ENCODE data around the gene TOMM7. TPM values are rescaled to one million over a fixed set of nuclear protein-coding genes. Genes with fewer than 3 reads are reported as not detected.

The TOMM7 gene
- total and polyA plus RNA-seq, 10 of the 15 experiments (the other 5 are each of a cell fraction or from before 2014, with no cell fraction given), result 151 to 1,497 (median 322) TPM

DNA sequence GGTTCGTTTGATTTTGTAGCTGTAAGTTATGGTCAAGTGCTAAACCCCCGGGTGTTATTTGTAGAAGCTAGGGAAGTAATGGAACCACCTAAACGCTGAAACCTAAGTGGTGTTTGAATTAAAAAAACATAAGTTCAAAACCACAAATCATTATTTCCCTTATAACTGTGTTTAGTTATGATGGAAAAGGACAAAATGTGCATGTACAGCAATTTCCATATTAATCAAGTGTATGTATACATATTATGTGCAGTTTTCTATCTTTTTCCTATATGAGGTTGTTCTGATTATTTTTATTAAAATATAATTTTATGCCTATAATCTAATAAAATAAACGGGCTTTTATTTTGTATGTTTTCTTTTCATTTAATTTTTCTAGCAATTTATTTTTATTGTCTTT, 49.8 kb downstream of the TOMM7 start (continued):
- no peak for TF ChIP-seq STAT3 (IDR thresholded peaks at IDR 0.05; ENCODE audit: low read depth, low read length)

DNA sequence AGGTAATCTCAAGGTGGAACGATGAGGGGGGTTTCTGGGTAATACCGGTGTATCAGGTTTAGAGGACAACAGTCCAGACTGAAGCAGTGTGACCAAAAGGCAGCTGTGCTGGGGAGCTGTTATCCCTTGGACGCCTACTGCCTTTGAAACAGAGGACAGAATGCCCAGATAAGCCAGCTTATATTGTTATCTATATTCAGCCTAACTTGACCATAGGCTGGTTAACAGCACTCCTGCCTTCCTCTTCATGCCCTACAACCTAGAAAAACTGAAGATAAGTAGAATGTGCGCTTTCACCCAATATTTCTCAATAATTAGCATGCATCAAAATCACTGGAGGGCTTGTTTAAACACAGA, 50.8 kb downstream of the TOMM7 start:
- Histone ChIP-seq H3K4me3 (no peak overlapping the region), H3K27ac (ENCODE audit: control insufficient read depth, insufficient read depth) (no peak overlapping the region), H3K4me2 (ENCODE audit: control insufficient read depth, insufficient read depth) (no peak overlapping the region), H2AFZ (ENCODE audit: control insufficient read depth, low read depth, low read length) (no peak overlapping the region), H3K79me2 (ENCODE audit: control insufficient read depth, insufficient read depth, low read length) (no peaks in the 10 kb centered on the region), H3K36me3 (ENCODE audit: control insufficient read depth in 2 of 2, insufficient read depth in 2 of 2, low read length in 1 of 2) (no peaks in the 10 kb centered on the region), H3K4me1 (ENCODE audit: control insufficient read depth, insufficient read depth, low read length) (no peaks in the 10 kb centered on the region), H3K9ac (ENCODE audit: control insufficient read depth, insufficient read depth, low read length) (no peak overlapping the region), H3K27me3 (replicated peaks in 1 of 2; ENCODE audit: control insufficient read depth in 2 of 2, insufficient read depth in 2 of 2, low read length in 1 of 2) (no peaks in the 10 kb centered on the region), H4K20me1 (ENCODE audit: control insufficient read depth, insufficient read depth) (no peaks in the 10 kb centered on the region), H3K9me3 (replicated peaks; ENCODE audit: control insufficient read depth, insufficient read depth, low read length) (no peaks in the 10 kb centered on the region)
- in situ Hi-C loops (cut with MboI) (no loop called here), intact Hi-C loops (cut with micrococcal nuclease; ENCODE audit: unreplicated experiment) (no loop called here)
- ChIA-PET POLR2A (no interaction called here), RAD21 (ENCODE audit: unreplicated experiment) (no interaction called here), SMC1A (ENCODE audit: uncharacterized antibody, unreplicated experiment) (interaction anchor here (1.3 kb wide), 1 partner anchor 10 kb away, joined by 5 read pairs; no protein-coding TSS in a partner anchor), CTCF (interaction anchor here (1.3 to 1.8 kb wide), 2 partner anchors 10 to 12 kb away, joined by 3 to 7 read pairs; no protein-coding TSS in a partner anchor)
- FAIRE-seq (no peak), ATAC-seq (no peak), DNase-seq (ENCODE audit: low read depth, low spot score) (no peak)
- no TSS peak for BruUV-seq (replicated peaks)
- 49% methylated on average over 4 of the region's 4 CpGs for WGBS (ENCODE audit: insufficient coverage, insufficient replicate concordance, low lambda C conversion rate, missing lambda C conversion rate)
- TF ChIP-seq NFXL1 (IDR thresholded peaks at IDR 0.05; ENCODE audit: borderline replicate concordance) (no peak), FOS (IDR thresholded peaks at IDR 0.05; ENCODE audit: borderline replicate concordance, extremely low read depth, insufficient read length) (no peak), BMI1 (IDR thresholded peaks at IDR 0.05; ENCODE audit: borderline replicate concordance) (no peak), CBFB (IDR thresholded peaks at IDR 0.05; ENCODE audit: low read depth) (no peak), KAT2A (conservative IDR thresholded peaks at IDR 0.05; ENCODE audit: control insufficient read depth, low read depth, low read length) (no peak)
- TF ChIP-seq, protein P1, sequence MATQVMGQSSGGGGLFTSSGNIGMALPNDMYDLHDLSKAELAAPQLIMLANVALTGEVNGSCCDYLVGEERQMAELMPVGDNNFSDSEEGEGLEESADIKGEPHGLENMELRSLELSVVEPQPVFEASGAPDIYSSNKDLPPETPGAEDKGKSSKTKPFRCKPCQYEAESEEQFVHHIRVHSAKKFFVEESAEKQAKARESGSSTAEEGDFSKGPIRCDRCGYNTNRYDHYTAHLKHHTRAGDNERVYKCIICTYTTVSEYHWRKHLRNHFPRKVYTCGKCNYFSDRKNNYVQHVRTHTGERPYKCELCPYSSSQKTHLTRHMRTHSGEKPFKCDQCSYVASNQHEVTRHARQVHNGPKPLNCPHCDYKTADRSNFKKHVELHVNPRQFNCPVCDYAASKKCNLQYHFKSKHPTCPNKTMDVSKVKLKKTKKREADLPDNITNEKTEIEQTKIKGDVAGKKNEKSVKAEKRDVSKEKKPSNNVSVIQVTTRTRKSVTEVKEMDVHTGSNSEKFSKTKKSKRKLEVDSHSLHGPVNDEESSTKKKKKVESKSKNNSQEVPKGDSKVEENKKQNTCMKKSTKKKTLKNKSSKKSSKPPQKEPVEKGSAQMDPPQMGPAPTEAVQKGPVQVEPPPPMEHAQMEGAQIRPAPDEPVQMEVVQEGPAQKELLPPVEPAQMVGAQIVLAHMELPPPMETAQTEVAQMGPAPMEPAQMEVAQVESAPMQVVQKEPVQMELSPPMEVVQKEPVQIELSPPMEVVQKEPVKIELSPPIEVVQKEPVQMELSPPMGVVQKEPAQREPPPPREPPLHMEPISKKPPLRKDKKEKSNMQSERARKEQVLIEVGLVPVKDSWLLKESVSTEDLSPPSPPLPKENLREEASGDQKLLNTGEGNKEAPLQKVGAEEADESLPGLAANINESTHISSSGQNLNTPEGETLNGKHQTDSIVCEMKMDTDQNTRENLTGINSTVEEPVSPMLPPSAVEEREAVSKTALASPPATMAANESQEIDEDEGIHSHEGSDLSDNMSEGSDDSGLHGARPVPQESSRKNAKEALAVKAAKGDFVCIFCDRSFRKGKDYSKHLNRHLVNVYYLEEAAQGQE (IDR thresholded peaks at IDR 0.05; ENCODE audit: low read depth, low read length), result no peak
- TF ChIP-seq, protein P2, sequence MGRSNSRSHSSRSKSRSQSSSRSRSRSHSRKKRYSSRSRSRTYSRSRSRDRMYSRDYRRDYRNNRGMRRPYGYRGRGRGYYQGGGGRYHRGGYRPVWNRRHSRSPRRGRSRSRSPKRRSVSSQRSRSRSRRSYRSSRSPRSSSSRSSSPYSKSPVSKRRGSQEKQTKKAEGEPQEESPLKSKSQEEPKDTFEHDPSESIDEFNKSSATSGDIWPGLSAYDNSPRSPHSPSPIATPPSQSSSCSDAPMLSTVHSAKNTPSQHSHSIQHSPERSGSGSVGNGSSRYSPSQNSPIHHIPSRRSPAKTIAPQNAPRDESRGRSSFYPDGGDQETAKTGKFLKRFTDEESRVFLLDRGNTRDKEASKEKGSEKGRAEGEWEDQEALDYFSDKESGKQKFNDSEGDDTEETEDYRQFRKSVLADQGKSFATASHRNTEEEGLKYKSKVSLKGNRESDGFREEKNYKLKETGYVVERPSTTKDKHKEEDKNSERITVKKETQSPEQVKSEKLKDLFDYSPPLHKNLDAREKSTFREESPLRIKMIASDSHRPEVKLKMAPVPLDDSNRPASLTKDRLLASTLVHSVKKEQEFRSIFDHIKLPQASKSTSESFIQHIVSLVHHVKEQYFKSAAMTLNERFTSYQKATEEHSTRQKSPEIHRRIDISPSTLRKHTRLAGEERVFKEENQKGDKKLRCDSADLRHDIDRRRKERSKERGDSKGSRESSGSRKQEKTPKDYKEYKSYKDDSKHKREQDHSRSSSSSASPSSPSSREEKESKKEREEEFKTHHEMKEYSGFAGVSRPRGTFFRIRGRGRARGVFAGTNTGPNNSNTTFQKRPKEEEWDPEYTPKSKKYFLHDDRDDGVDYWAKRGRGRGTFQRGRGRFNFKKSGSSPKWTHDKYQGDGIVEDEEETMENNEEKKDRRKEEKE (IDR thresholded peaks at IDR 0.05), result no peak
- TF ChIP-seq, protein P3, sequence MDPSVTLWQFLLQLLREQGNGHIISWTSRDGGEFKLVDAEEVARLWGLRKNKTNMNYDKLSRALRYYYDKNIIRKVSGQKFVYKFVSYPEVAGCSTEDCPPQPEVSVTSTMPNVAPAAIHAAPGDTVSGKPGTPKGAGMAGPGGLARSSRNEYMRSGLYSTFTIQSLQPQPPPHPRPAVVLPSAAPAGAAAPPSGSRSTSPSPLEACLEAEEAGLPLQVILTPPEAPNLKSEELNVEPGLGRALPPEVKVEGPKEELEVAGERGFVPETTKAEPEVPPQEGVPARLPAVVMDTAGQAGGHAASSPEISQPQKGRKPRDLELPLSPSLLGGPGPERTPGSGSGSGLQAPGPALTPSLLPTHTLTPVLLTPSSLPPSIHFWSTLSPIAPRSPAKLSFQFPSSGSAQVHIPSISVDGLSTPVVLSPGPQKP (IDR thresholded peaks at IDR 0.05; ENCODE audit: low read depth, low read length), result no peak
- TF ChIP-seq, protein P4, sequence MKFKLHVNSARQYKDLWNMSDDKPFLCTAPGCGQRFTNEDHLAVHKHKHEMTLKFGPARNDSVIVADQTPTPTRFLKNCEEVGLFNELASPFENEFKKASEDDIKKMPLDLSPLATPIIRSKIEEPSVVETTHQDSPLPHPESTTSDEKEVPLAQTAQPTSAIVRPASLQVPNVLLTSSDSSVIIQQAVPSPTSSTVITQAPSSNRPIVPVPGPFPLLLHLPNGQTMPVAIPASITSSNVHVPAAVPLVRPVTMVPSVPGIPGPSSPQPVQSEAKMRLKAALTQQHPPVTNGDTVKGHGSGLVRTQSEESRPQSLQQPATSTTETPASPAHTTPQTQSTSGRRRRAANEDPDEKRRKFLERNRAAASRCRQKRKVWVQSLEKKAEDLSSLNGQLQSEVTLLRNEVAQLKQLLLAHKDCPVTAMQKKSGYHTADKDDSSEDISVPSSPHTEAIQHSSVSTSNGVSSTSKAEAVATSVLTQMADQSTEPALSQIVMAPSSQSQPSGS (IDR thresholded peaks at IDR 0.05; ENCODE audit: low read length), result no peak
